GM10847 (cell line): Measurements from ENCODE around the gene ME3.

ENCODE experiments used
- POLR2A ChIP-seq: IDR thresholded peaks from 2 replicates; pipeline ENCODE4 v1.6.1; 2011; ENCODE audit not compliant: insufficient read length; ENCODE audit errors: extremely low read depth

ME3 gene

GRCh38 chr11:86418917-86419316 is 253.5 kb downstream of the ME3 start:
- no peak for TF ChIP-seq POLR2A

GRCh38 chr11:86418513-86418912 is 253.9 kb downstream of the ME3 start:
- TF ChIP-seq POLR2A: no peak

- TF ChIP-seq POLR2A: no peak
Measured at GRCh38 chr11:86418106-86418505, 254.3 kb downstream of the ME3 start.

- no peak for TF ChIP-seq POLR2A
Measured at GRCh38 chr11:86416494-86416893, 255.9 kb downstream of the ME3 start.

GRCh38 chr11:86415026-86415425 is 257.4 kb downstream of the ME3 start:
- TF ChIP-seq POLR2A: no peak

GRCh38 chr11:86414032-86414431 is 258.4 kb downstream of the ME3 start:
- TF ChIP-seq POLR2A: no peak

- no peak for TF ChIP-seq POLR2A
Measured at GRCh38 chr11:86408845-86409244, 263.6 kb downstream of the ME3 start.

- no peak for TF ChIP-seq POLR2A
Measured at GRCh38 chr11:86403458-86403857, 269.0 kb downstream of the ME3 start.

- no peak for TF ChIP-seq POLR2A
Measured at GRCh38 chr11:86398106-86398505, 274.3 kb downstream of the ME3 start.

- TF ChIP-seq POLR2A: no peak
Measured at GRCh38 chr11:86397351-86397750, 275.1 kb downstream of the ME3 start.

GRCh38 chr11:86396396-86396795 is 276.0 kb downstream of the ME3 start:
- no peak for TF ChIP-seq POLR2A

- TF ChIP-seq POLR2A: no peak
Measured at GRCh38 chr11:86395061-86395551, 277.3 kb downstream of the ME3 start.
